GM23248 (cell line): ENCODE results near the gene HECTD4.

Experiments used
- EZH2 ChIP-seq: fragments of 200-600 bp; sonication (generic); IDR thresholded peaks from 2 replicates; pipeline ENCODE4 v1.6.1; 2018; ENCODE audit warnings: antibody characterized with exemption, mild to moderate bottlenecking; ENCODE audit not compliant: insufficient read depth, poor library complexity, severe bottlenecking
- EZH2phosphoT487 ChIP-seq: fragments of 200-600 bp; sonication (generic); IDR thresholded peaks from 2 replicates; pipeline ENCODE4 v1.6.1; 2018; ENCODE audit warnings: antibody characterized with exemption, moderate library complexity, mild to moderate bottlenecking, low read depth; ENCODE audit not compliant: insufficient read depth

- no peak for TF ChIP-seq EZH2
- no peak for TF ChIP-seq EZH2phosphoT487
Observed at GRCh38 chr12:112401054-112401453, 18.8 kb upstream of the HECTD4 start.
